Astrocyte (in vitro differentiated cells and primary cell): Measurements from ENCODE around the gene ERVFRD-1. TPM values are rescaled to one million over a fixed set of nuclear protein-coding genes. Genes with fewer than 3 reads are reported as not detected.

Experiments
- DNase-seq: peaks from one replicate; pipeline ENCODE4 v3.0.0-alpha.2; 2010; ENCODE audit warnings: low read depth
- FAIRE-seq: peaks from 2 replicates; lab custom pipeline; 2011; peaks lifted over from hg19 to GRCh38; lab: Jason Lieb, UNC
- H2AFZ ChIP-seq: 2 replicates; pipeline ENCODE4 v1.6.0; 2012; ENCODE audit warnings: low read depth, low read length, inconsistent platforms
- H3K27ac ChIP-seq: 2 replicates; pipeline ENCODE4 v1.5.1; 2011; ENCODE audit warnings: low read depth, low read length, inconsistent platforms
- H3K27me3 ChIP-seq: 2 replicates; pipeline ENCODE4 v1.6.0; 2011; ENCODE audit warnings: low read length, inconsistent platforms; ENCODE audit not compliant: insufficient read depth
- H3K36me3 ChIP-seq: 2 replicates; pipeline ENCODE4 v1.5.1; 2011; ENCODE audit warnings: low read length, inconsistent platforms; ENCODE audit not compliant: insufficient read depth
- H3K4me1 ChIP-seq: 2 replicates; pipeline ENCODE4 v1.5.1; 2011; ENCODE audit warnings: low read length, inconsistent platforms; ENCODE audit not compliant: insufficient read depth
- H3K4me2 ChIP-seq: 2 replicates; pipeline ENCODE4 v1.6.0; 2012; ENCODE audit warnings: low read length, inconsistent platforms
- H3K4me3 ChIP-seq: 2 replicates; pipeline ENCODE4 v1.5.1; 2011; ENCODE audit warnings: low read depth, mild to moderate bottlenecking, low read length, inconsistent platforms; ENCODE audit not compliant: insufficient read depth
- H3K79me2 ChIP-seq: 2 replicates; pipeline ENCODE4 v1.6.0; 2012; ENCODE audit warnings: mild to moderate bottlenecking, low read length, inconsistent platforms; ENCODE audit not compliant: insufficient read depth
- H3K9ac ChIP-seq: 2 replicates; pipeline ENCODE4 v1.6.0; 2012; ENCODE audit warnings: mild to moderate bottlenecking, low read length, inconsistent platforms
- H3K9me3 ChIP-seq: 2 replicates; pipeline ENCODE4 v1.5.1; 2012; ENCODE audit warnings: low read depth, mild to moderate bottlenecking, low read length, inconsistent platforms; ENCODE audit not compliant: insufficient read depth
- H4K20me1 ChIP-seq: 2 replicates; pipeline ENCODE4 v1.6.0; 2012; ENCODE audit warnings: low read length, inconsistent platforms; ENCODE audit not compliant: insufficient read depth
- H3K27ac Mint-ChIP-seq: one replicate; pipeline ENCODE4 v1.8.0; 2021; ENCODE audit warnings: mild to moderate bottlenecking, mixed read lengths; ENCODE audit not compliant: unreplicated experiment
- H3K27me3 Mint-ChIP-seq: one replicate; pipeline ENCODE4 v1.8.0; 2021; ENCODE audit warnings: low read depth, mixed read lengths; ENCODE audit not compliant: unreplicated experiment
- H3K36me3 Mint-ChIP-seq: one replicate; pipeline ENCODE4 v1.8.0; 2021; ENCODE audit warnings: low read depth, mixed read lengths; ENCODE audit not compliant: unreplicated experiment
- H3K4me1 Mint-ChIP-seq: one replicate; pipeline ENCODE4 v1.8.0; 2021; ENCODE audit warnings: low read depth, mixed read lengths; ENCODE audit not compliant: unreplicated experiment
- H3K4me3 Mint-ChIP-seq: one replicate; pipeline ENCODE4 v1.8.0; 2021; ENCODE audit warnings: mild to moderate bottlenecking, moderate library complexity, mixed read lengths; ENCODE audit not compliant: unreplicated experiment
- H3K9me3 Mint-ChIP-seq: one replicate; pipeline ENCODE4 v1.8.0; 2021; ENCODE audit warnings: mild to moderate bottlenecking, mixed read lengths; ENCODE audit not compliant: unreplicated experiment
- EZH2 ChIP-seq: IDR thresholded peaks from 2 replicates; pipeline ENCODE4 v1.6.1; 2012; ENCODE audit warnings: mild to moderate bottlenecking, low read length, inconsistent platforms; ENCODE audit not compliant: insufficient read depth
- total RNA-seq: library from RNA; stranded (reverse); gene quantifications from 2 replicates; pipeline ENCODE4 v1.2.1, GENCODE V29; 2021
- TF ChIP-seq, protein P1 (sequence below): IDR thresholded peaks from 2 replicates; pipeline ENCODE4 v1.5.1; 2011; ENCODE audit warnings: low read depth, mild to moderate bottlenecking, inconsistent platforms, low read length, moderate library complexity; ENCODE audit not compliant: insufficient read depth

The ERVFRD-1 gene
- total RNA-seq, 1 donor from 2014 or later, result not detected

DNA sequence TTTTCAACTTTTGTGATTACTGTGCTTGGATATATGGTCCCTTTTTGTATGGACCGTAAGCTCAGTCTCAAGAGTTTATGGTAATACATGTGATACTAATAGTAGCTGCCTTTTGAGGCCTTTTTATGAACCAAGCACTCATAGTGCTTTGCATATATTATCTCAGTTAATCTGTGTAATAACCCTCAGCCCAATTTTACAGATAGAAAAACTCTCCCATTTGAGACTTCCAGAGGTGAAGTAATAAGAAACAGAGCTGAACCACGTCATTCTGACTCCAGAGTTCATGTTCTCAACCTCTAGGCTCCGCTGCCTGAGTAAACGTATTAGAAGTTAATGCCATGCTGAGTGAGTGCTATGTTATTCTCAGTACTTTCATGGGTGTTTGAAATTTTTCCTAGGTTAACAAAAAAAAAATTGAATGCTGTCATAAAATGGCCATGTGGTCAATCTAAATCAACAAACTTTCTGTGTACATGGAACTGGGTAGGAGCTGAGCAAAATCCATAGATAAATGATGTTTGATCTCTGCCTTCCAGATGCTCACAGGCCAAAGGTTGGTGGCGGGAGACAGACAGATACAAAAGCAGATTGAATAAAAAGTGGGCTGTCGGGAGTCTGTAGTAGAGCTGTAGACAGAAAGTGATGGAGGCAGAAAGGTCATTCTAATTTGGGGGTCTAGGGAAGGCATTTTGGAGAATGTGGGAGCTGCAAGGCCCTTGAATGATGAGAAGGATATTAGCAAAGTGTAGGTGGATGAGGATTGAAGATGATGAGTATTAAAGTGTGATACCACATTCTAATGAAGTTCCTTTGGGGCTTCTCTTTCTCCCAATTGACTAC lies 44.8 kb downstream of the ERVFRD-1 start:
- H3K4me3 ChIP-seq, result no peak overlapping the region

GRCh38 chr6:11065436-11066202 lies 45.9 kb downstream of the ERVFRD-1 start:
- H3K4me3 ChIP-seq, result no peak overlapping the region
- H3K4me3 Mint-ChIP-seq, result no peak overlapping the region
- no peaks in the 10 kb centered on the region for H4K20me1 ChIP-seq
- H3K4me2 ChIP-seq, result no peak overlapping the region
- TF ChIP-seq, protein P1, sequence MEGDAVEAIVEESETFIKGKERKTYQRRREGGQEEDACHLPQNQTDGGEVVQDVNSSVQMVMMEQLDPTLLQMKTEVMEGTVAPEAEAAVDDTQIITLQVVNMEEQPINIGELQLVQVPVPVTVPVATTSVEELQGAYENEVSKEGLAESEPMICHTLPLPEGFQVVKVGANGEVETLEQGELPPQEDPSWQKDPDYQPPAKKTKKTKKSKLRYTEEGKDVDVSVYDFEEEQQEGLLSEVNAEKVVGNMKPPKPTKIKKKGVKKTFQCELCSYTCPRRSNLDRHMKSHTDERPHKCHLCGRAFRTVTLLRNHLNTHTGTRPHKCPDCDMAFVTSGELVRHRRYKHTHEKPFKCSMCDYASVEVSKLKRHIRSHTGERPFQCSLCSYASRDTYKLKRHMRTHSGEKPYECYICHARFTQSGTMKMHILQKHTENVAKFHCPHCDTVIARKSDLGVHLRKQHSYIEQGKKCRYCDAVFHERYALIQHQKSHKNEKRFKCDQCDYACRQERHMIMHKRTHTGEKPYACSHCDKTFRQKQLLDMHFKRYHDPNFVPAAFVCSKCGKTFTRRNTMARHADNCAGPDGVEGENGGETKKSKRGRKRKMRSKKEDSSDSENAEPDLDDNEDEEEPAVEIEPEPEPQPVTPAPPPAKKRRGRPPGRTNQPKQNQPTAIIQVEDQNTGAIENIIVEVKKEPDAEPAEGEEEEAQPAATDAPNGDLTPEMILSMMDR, result no peak
- TF ChIP-seq EZH2, result no peak
- no peak for DNase-seq
- H3K27me3 Mint-ChIP-seq, result peaks cover 7% of the 10 kb centered on the region
- no peaks in the 10 kb centered on the region for H3K36me3 ChIP-seq
- H3K4me1 ChIP-seq, result no peaks in the 10 kb centered on the region
- no peaks in the 10 kb centered on the region for H3K9me3 ChIP-seq
- no peaks in the 10 kb centered on the region for H3K9me3 Mint-ChIP-seq
- H3K27ac ChIP-seq, result no peak overlapping the region
- H3K27ac Mint-ChIP-seq, result no peak overlapping the region
- H2AFZ ChIP-seq, result no peak overlapping the region
- peaks cover 6% of the 10 kb centered on the region for H3K4me1 Mint-ChIP-seq
- no peaks in the 10 kb centered on the region for H3K27me3 ChIP-seq
- no peaks in the 10 kb centered on the region for H3K79me2 ChIP-seq
- no peak for FAIRE-seq
- H3K9ac ChIP-seq, result no peak overlapping the region
- no peaks in the 10 kb centered on the region for H3K36me3 Mint-ChIP-seq

More for the DNA sequence above, 44.8 kb downstream of the ERVFRD-1 start:
- TF ChIP-seq, protein P1, result no peak
- no peak for TF ChIP-seq EZH2
- Mint-ChIP-seq H3K9me3 (no peaks in the 10 kb centered on the region), H3K36me3 (no peaks in the 10 kb centered on the region), H3K27ac (peak overlapping the region; percentile 2), H3K4me1 (peaks cover 6% of the 10 kb centered on the region), H3K4me3 (no peak overlapping the region), H3K27me3 (peaks cover 7% of the 10 kb centered on the region)
- Histone ChIP-seq H3K9me3 (no peaks in the 10 kb centered on the region), H3K79me2 (no peaks in the 10 kb centered on the region), H3K27me3 (no peaks in the 10 kb centered on the region), H2AFZ (no peak overlapping the region), H3K36me3 (no peaks in the 10 kb centered on the region), H3K4me1 (no peaks in the 10 kb centered on the region), H3K9ac (no peak overlapping the region), H4K20me1 (no peaks in the 10 kb centered on the region), H3K27ac (no peak overlapping the region), H3K4me2 (no peak overlapping the region)
- FAIRE-seq (no peak), DNase-seq (no peak)
